Cardiac fibroblast (primary cell): Measurements from ENCODE around the gene RELA.

Experiments used
- DNase-seq, 2 donors: peaks; one replicate each; pipeline versions ENCODE4 v3.0.0 to v3.0.0-alpha.2; 2010; ENCODE audit warnings: low read depth in 2 of 2
- H3K4me3 ChIP-seq, 2 donors: replicated peaks in 1 of 2; 1 replicate in 1 of 2; 2 replicates in 1 of 2; pipeline ENCODE4 v1.5.1; 2011; ENCODE audit warnings: low read depth in 2 of 2, low read length in 2 of 2, mild to moderate bottlenecking in 2 of 2, moderate library complexity in 1 of 2
- TF ChIP-seq, protein P1 (sequence below): IDR thresholded peaks from one replicate; pipeline ENCODE4 v1.5.1; 2011; ENCODE audit warnings: low read depth, mild to moderate bottlenecking, low read length, inconsistent platforms

Gene RELA

GRCh38 chr11:65611028-65611757 is 51.5 kb downstream of the RELA start:
- peak; percentile 32 to 59 for DNase-seq
- TF ChIP-seq, protein P1, sequence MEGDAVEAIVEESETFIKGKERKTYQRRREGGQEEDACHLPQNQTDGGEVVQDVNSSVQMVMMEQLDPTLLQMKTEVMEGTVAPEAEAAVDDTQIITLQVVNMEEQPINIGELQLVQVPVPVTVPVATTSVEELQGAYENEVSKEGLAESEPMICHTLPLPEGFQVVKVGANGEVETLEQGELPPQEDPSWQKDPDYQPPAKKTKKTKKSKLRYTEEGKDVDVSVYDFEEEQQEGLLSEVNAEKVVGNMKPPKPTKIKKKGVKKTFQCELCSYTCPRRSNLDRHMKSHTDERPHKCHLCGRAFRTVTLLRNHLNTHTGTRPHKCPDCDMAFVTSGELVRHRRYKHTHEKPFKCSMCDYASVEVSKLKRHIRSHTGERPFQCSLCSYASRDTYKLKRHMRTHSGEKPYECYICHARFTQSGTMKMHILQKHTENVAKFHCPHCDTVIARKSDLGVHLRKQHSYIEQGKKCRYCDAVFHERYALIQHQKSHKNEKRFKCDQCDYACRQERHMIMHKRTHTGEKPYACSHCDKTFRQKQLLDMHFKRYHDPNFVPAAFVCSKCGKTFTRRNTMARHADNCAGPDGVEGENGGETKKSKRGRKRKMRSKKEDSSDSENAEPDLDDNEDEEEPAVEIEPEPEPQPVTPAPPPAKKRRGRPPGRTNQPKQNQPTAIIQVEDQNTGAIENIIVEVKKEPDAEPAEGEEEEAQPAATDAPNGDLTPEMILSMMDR, result no peak
- H3K4me3 ChIP-seq, result peak overlapping the region; percentile 81 to 85

GRCh38 chr11:65610404-65610803 is 52.3 kb downstream of the RELA start:
- H3K4me3 ChIP-seq, result no peak overlapping the region
- TF ChIP-seq, protein P1, result no peak
- no peak for DNase-seq

- no peak overlapping the region for H3K4me3 ChIP-seq
Measured at GRCh38 chr11:65609665-65610064, 53.1 kb downstream of the RELA start.

GRCh38 chr11:65609229-65609628 is 53.5 kb downstream of the RELA start:
- H3K4me3 ChIP-seq, result no peak overlapping the region
- TF ChIP-seq, protein P1, result no peak
- DNase-seq, result peak in 1 of 2 donors; percentile 68

More at GRCh38 chr11:65609665-65610064, 53.1 kb downstream of the RELA start:
- DNase-seq, result no peak
- TF ChIP-seq, protein P1, result no peak

DNA sequence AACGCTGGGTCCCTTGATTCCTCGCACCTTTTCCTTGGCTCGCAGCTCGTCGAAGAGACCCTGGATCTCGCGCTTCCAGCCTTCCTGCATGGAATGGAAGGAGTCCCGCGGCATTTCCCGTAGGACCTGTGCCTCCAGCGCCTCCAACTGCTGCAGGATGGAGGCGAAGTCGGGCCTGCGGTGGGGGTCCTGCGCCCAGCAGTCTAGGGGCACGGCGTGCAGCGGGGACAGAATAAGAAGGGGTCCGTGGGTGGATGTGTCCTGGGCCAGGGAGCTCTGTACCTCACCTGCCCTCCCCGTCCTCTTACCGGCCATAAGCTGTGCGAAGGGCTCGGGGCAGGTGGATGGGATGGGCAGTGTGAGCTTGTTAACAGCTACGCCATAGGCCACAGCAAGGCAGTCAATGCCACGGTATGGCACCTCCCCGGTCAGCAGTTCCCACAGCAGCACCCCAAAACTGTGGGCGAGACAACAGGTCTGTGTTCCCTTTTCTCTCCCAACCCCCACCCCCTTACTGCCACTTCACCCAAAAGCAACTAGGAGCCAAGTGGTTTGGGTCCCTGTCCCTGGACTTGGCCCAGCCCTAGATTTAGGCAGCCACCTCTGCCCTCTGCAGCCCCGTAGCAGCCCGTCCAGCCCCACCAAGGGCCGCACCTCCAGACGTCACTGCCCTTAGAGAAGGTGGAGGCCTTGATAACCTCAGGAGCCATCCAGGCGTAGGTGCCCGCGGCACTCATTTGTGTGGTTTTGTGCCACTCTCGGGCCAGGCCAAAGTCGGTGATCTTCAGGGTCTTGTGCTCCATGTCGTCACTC is 54.9 kb downstream of the RELA start:
- TF ChIP-seq, protein P1, result no peak
- DNase-seq, result no peak
- H3K4me3 ChIP-seq, result no peak overlapping the region

GRCh38 chr11:65606876-65607613 is 55.7 kb downstream of the RELA start:
- peak; percentile 91 to 98 for DNase-seq
- TF ChIP-seq, protein P1, result no peak
- peak overlapping the region in 1 of 2 donors; percentile 14 for H3K4me3 ChIP-seq
